IPS-18a (cell line): ENCODE results near the gene SMYD3.
"Not testable (repeated sequence)": the region's sequence is repeated elsewhere in the genome, so short reads cannot be mapped to it uniquely, and the experiment has no call there.

Experiments used
- H3K27ac ChIP-seq: one replicate; pipeline ENCODE4 v1.5.1; 2013; ENCODE audit warnings: low read length
- H3K27me3 ChIP-seq: one replicate; pipeline ENCODE4 v1.6.1; 2013; ENCODE audit warnings: mild to moderate bottlenecking, low read length; ENCODE audit not compliant: control insufficient read depth, insufficient read depth
- H3K36me3 ChIP-seq: one replicate; pipeline ENCODE4 v1.6.1; 2013; ENCODE audit warnings: low read depth, low read length; ENCODE audit not compliant: control insufficient read depth
- H3K4me1 ChIP-seq: one replicate; pipeline ENCODE4 v1.6.1; 2013; ENCODE audit warnings: low read depth, low read length; ENCODE audit not compliant: control insufficient read depth
- H3K4me3 ChIP-seq: one replicate; pipeline ENCODE4 v1.5.1; 2013; ENCODE audit warnings: low read length
- H3K9ac ChIP-seq: one replicate; pipeline ENCODE4 v1.6.1; 2013; ENCODE audit warnings: mild to moderate bottlenecking, low read length, moderate library complexity
- H3K9me3 ChIP-seq: one replicate; pipeline ENCODE4 v1.6.1; 2013; ENCODE audit warnings: low read depth, low read length; ENCODE audit not compliant: control insufficient read depth

SMYD3 gene

GRCh38 chr1:245956225-245956624 lies 550.9 kb downstream of the SMYD3 start:
- Histone ChIP-seq H3K4me1 (no peaks in the 10 kb centered on the region), H3K9ac (no peak overlapping the region), H3K27ac (no peak overlapping the region), H3K36me3 (no peaks in the 10 kb centered on the region), H3K27me3 (no peaks in the 10 kb centered on the region), H3K4me3 (no peak overlapping the region), H3K9me3 (no peaks in the 10 kb centered on the region)

- Histone ChIP-seq H3K9ac (no peak overlapping the region), H3K27me3 (no peaks in the 10 kb centered on the region), H3K9me3 (no peaks in the 10 kb centered on the region), H3K4me3 (no peak overlapping the region), H3K4me1 (no peaks in the 10 kb centered on the region), H3K27ac (no peak overlapping the region), H3K36me3 (no peaks in the 10 kb centered on the region)
Measured at GRCh38 chr1:245953876-245954660, 553.0 kb downstream of the SMYD3 start.

GRCh38 chr1:245952383-245953026 lies 554.6 kb downstream of the SMYD3 start:
- Histone ChIP-seq H3K9ac (no peak overlapping the region), H3K27ac (no peak overlapping the region), H3K27me3 (no peaks in the 10 kb centered on the region), H3K4me1 (no peaks in the 10 kb centered on the region), H3K9me3 (no peaks in the 10 kb centered on the region), H3K36me3 (no peaks in the 10 kb centered on the region), H3K4me3 (no peak overlapping the region)

GRCh38 chr1:245948786-245949185 lies 558.3 kb downstream of the SMYD3 start:
- H3K27ac ChIP-seq, result no peak overlapping the region
- no peak overlapping the region for H3K4me3 ChIP-seq
- H3K9me3 ChIP-seq, result no peaks in the 10 kb centered on the region
- H3K36me3 ChIP-seq, result no peaks in the 10 kb centered on the region
- no peak overlapping the region for H3K9ac ChIP-seq
- H3K4me1 ChIP-seq, result no peaks in the 10 kb centered on the region
- H3K27me3 ChIP-seq, result no peaks in the 10 kb centered on the region

- H3K9ac ChIP-seq, result no peak overlapping the region
- H3K36me3 ChIP-seq, result no peaks in the 10 kb centered on the region
- H3K9me3 ChIP-seq, result no peaks in the 10 kb centered on the region
- H3K4me3 ChIP-seq, result no peak overlapping the region
- H3K27ac ChIP-seq, result no peak overlapping the region
- no peaks in the 10 kb centered on the region for H3K27me3 ChIP-seq
- no peaks in the 10 kb centered on the region for H3K4me1 ChIP-seq
Measured at GRCh38 chr1:245946905-245947304, 560.2 kb downstream of the SMYD3 start.

- not testable (repeated sequence) for H3K36me3 ChIP-seq, H3K4me1 ChIP-seq, H3K9me3 ChIP-seq, H3K4me3 ChIP-seq, H3K27ac ChIP-seq, H3K9ac ChIP-seq, H3K27me3 ChIP-seq
Measured at GRCh38 chr1:245945136-245945535, 561.9 kb downstream of the SMYD3 start.

- H3K27me3 ChIP-seq, result no peaks in the 10 kb centered on the region
- H3K4me3 ChIP-seq, result no peak overlapping the region
- H3K4me1 ChIP-seq, result peaks cover 7% of the 10 kb centered on the region
- no peak overlapping the region for H3K27ac ChIP-seq
- no peak overlapping the region for H3K9ac ChIP-seq
- no peaks in the 10 kb centered on the region for H3K9me3 ChIP-seq
- no peaks in the 10 kb centered on the region for H3K36me3 ChIP-seq
Measured at GRCh38 chr1:245942856-245943255, 564.2 kb downstream of the SMYD3 start.

GRCh38 chr1:245941771-245942170 lies 565.3 kb downstream of the SMYD3 start:
- H3K4me1 ChIP-seq, H3K27ac ChIP-seq, H3K27me3 ChIP-seq, H3K9me3 ChIP-seq, H3K4me3 ChIP-seq, H3K9ac ChIP-seq, H3K36me3 ChIP-seq: not testable (repeated sequence)

- H3K36me3 ChIP-seq, result no peaks in the 10 kb centered on the region
- H3K27ac ChIP-seq, result no peak overlapping the region
- no peaks in the 10 kb centered on the region for H3K9me3 ChIP-seq
Measured at GRCh38 chr1:245939756-245940345, 567.2 kb downstream of the SMYD3 start.

GRCh38 chr1:245938046-245938435 lies 569.0 kb downstream of the SMYD3 start:
- peaks cover 23% of the 10 kb centered on the region for H3K4me1 ChIP-seq
- no peak overlapping the region for H3K9ac ChIP-seq
- H3K27ac ChIP-seq, result no peak overlapping the region
- no peaks in the 10 kb centered on the region for H3K36me3 ChIP-seq
- no peaks in the 10 kb centered on the region for H3K9me3 ChIP-seq
- H3K4me3 ChIP-seq, result no peak overlapping the region
- no peaks in the 10 kb centered on the region for H3K27me3 ChIP-seq

More at GRCh38 chr1:245939756-245940345, 567.2 kb downstream of the SMYD3 start:
- Histone ChIP-seq H3K4me1 (peaks cover 8% of the 10 kb centered on the region), H3K9ac (no peak overlapping the region), H3K4me3 (no peak overlapping the region), H3K27me3 (no peaks in the 10 kb centered on the region)

GRCh38 chr1:245937316-245938045 lies 569.6 kb downstream of the SMYD3 start:
- H3K27me3 ChIP-seq, result no peaks in the 10 kb centered on the region
- no peak overlapping the region for H3K9ac ChIP-seq
- H3K9me3 ChIP-seq, result no peaks in the 10 kb centered on the region
- H3K36me3 ChIP-seq, result no peaks in the 10 kb centered on the region
- no peak overlapping the region for H3K4me3 ChIP-seq
- H3K4me1 ChIP-seq, result peaks cover 23% of the 10 kb centered on the region
- H3K27ac ChIP-seq, result no peak overlapping the region
